NK-92 treated with Interleukin-12 subunit alpha and Interleukin-12 subunit beta, amount 100 ng/mL, for 24 hours (cell line): ENCODE results near the gene ZNF831.
A peak's percentile ranks its signal among the peaks of the same experiment; 100 is the strongest.

ENCODE experiments used
- DNase-seq: peaks from one replicate; lab custom pipeline; 2025; lab: John Stamatoyannopoulos, UW

Gene ZNF831

DNA sequence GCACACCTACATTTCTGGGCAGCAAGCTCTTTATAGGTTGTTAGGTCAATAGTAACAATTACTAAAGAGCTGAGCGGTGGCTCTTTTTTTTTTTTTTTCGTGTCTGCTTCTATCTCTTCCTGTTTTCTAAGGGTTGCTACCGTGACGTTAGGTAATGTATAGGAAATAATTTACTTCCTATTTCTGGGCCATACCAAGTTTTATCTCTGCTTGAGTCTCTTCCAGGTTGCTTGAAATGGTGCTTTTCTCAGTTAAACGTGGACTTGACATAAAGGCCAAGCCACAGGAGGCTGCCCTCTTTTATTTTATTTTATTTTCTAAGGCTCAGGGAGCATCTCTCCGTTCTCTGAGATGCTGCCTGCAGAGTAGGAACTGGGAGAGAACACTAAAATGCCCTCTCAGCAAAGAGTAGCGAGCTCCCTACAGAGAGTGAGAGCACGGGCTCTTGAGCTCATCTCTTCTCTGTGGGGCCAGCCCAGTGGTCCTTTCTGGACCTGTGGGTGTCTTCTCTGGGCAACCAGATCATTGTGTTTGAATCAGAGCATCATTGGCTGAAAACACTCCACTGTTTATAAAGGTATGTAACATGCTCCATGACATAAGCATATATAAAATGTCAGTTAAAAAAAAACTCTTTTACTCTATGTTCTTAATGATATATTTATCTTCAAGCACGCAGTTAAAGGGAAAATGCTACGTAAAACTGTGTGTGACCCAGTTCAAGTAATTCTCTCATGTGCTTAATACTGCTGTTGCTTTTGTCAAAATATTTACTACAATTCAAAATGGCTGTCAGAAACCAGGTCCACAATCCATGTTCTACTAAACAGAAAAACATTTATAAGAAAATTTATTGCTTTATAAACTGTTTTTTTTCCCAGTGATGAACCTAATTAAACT lies at the start of gene ZNF831:
Gene ZNF831, plus strand, starts transcription at position 191 of the 900 bp plus-strand sequence. CDS start 27,199 bp downstream, outside the sequence.
- DNase-seq, result no peak

DNA sequence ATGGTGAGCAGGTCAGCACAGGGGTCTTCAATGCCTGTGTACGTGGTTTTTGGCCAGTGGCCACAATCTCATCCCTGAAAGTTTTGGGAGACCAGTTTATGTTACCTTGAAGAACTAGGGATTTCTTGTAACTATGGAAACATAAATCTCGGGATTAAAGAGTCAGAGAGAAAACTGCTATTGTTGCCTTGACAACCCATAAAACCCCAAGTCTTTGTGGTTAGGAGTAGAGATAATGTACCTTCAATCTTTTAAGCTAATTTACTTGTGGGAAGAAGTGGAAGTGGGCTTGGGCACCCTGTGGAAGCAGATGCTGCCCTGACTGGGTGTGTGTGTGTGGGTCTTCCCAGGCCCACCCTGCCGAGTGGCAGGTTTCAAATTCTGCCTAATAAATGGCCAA lies 46.1 kb upstream of the ZNF831 start:
- no peak for DNase-seq

DNA sequence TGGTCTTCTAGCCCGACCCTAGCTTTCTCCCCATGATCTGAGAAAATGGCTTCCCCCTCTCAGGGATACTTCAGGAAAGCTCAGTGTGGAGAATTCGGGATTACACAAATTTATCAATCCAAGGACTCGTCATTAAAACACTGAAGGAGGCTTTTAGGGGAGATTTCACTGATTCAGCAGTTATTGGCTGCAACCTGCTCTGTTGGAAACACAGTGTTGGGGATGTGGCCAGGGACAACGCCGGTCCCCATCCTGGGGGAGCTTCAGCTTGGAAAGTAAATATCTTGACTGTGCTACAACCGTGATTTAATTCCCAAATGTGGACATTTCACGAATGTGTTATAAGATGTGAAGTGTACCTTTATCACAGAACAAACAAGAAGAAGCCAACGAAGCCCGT lies 44.8 kb upstream of the ZNF831 start:
- no peak for DNase-seq

DNA sequence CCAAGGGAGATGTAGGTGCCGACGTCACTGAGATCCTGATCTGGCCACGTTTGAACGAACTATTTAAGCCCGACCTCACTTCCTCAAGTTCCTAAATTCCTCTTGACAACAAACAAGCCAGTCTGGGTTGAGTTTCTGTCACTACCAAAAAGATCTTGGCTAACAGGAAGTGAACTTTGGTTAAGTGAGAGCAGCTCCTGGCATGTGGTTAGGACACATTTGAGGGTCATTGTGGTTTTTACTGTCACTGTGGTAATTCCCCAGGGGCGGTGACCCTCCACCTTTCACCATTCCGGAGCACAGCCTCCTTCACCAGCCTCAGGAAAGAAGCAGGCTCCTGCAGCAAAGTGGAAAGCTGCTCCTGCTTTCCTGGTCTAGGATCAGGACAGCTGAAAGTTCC lies 43.1 kb upstream of the ZNF831 start:
- peak; percentile 24 for DNase-seq

DNA sequence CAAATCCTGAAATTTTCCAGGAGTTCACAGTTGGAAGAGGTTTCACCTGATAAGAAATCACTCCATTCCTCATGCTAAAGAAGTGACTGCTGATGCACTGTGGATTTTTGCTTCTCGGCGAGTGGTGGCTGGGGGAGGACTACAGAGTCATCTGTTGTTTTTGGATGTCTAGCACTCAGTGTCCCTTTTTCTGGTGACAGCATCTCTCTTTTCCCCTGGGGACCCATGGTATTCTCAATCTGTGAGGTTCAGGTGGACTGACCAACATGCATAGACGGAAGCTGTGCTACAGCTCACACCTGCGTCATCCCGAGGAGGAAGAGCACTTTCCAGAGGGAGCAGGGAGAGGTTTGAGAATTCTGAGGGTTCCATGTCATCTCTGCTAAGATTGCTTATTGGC lies 42.7 kb upstream of the ZNF831 start:
- DNase-seq, result no peak

DNA sequence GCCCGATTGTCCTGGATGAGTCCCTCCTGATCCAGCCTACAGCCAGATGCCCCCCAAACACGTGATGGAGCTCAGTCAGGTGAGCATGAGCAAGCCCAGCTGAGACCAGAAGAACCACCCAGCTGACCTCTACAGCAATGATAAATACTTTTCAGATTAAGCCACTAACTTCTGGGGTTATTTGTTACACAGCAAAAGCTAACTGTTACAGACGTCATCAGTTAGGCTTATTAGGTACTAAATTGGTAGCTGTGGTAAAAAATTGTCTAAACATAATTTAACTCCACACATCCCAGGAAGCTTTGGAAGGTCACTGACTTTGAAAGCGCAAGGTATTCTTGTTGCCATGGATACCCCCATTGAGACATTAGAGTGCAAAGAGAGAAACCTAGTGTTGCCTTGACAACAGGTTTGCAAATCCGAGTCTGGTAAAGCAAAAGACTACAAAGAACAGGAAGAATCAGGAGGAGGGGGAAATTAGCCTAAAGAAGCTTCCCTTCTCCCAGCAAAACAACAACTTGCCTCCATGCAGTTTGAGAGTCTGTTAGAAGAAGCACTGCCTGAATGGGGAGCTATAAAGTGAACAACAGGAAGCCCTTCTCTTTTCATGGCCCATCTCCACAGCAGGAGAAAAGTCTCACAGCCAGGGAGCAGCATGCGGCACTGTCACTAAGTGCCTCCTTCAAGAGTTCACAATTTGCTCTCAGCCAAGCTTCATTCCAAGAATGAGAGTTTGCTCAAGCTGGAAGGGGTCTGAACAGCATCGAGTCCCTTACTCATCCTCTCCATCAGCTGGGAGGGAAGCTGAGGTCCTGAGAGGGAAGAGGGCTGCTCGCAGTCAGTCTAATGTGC lies 41.7 kb upstream of the ZNF831 start:
- no peak for DNase-seq

DNA sequence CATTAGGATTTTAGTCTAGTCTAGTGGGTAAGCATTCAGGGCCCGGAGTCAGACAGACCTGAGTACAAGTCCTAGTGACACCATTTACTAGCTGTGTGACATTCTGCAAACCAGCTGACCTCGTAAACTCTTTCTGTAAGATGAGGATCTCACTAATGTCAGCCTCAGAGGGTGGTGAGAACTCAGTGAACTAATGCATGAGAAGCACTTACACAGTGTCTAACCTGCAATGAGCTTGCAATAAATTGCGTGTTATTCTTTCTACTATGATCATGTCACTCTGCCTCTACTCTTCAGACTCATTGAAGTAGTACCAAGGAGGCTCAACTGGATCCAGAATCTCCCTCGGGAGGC lies 41.1 kb upstream of the ZNF831 start:
- no peak for DNase-seq

DNA sequence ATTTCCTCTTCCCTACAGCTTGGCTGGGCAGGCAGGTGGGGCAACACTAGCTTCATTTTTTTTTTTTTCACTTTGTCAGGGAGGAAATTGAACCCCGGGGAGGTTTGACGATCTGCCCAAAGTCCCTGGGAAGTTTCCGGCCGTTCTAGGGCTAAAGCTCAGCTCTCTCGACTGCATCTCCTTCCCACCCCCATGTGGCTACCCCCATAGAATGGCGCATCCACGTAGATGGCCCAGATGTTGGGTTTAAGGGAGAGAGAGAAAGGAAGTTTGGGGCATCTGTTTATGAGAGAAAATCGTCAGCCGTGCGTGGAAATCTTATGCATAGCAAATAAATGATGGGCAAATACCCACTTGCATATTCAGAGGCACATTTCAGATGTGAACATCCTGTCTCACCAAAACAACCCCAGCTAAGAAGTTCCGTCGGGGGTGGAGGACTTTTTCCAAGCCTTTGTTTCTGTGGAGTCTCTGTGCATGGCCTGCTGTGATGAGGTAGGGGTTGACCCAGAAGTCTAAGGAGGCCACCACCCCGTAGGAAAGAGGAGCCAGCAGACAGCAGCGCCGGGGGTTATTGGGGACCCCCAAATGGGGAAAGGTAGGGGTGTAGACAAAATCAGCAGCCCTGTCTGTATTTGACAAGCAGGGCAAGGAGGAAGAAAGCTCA lies 40.5 kb upstream of the ZNF831 start:
- no peak for DNase-seq

DNA sequence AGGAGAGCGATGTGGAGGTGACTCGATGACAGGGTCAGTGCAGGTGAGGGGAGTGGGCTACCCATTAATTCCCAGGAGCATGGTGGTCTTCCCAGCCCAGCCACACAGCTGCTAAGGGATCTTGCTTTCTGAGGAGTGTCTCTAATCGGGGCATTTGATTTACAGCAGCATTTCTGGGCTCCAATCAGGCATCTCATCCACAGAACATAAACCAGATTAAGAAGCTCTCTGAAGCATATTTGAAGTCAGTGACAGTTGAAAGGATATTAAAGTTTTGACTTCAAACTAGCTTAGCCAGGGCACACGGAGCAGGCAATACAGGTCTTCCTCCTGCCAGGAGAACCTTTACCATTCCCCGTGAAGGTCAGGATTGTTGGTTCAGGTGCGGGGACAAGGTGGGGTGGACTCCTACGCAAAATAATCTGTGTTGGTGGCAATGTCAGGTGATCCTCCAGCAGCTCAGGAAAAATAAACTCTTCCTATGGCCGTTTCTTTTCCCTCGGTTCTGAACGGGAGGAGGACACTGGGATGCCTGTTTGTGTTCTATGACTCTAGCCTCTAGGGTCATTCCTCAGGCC lies 39.9 kb upstream of the ZNF831 start:
- DNase-seq, result no peak

DNA sequence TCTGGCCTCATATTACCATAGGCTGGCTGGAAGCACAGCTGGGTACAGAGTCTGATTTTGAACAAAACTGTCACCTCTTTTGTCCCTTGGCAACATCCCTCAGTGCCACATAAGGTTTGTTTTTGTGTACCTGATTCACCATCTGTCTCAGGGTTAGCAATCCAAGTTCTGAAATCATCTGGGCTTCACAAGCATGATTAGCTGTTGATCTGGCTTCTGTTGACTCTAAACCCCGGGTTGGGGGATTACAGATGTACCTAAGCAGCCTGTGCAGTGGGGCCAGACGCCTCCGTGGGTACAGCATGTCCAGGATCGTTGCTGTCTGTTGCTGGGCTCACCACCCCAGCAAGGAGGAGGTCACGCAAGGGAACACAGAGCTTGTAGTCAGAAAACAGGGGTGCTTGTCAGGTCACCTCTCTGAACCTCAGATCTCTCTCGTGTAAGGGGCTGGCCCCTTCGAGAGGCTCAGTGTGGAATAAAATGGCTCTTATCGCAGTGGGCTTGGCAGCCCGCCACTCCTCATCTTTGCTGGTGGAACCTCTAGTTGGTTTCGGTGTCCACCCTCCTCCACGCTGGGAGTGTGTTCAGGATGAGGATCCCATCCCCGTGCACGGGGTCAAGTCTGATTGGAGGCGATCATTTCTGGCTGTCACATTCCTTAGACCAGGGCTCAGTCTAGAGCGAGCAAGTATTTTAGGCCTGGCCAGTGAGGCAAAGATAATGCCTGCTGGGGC lies 39.2 kb upstream of the ZNF831 start:
- no peak for DNase-seq

DNA sequence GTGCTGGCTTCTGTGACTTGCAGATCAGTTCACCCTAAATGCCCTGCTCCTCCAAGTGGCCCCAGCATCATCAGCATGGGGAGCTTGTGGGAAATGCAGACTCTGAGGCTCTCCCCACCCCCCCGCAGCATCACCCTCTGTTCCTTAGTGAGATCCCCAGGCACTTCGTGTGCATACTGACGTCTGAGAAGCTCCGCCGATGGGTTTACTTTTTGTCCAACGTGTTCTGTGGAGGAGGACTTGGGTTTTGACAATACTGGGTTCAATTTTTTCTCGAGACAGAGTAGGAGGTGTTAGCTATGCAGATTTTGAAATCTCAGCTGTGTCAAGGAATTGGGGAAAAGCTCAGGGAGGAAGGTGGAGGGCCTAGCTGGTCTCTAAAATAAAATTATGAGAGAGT lies 38.3 kb upstream of the ZNF831 start:
- no peak for DNase-seq

DNA sequence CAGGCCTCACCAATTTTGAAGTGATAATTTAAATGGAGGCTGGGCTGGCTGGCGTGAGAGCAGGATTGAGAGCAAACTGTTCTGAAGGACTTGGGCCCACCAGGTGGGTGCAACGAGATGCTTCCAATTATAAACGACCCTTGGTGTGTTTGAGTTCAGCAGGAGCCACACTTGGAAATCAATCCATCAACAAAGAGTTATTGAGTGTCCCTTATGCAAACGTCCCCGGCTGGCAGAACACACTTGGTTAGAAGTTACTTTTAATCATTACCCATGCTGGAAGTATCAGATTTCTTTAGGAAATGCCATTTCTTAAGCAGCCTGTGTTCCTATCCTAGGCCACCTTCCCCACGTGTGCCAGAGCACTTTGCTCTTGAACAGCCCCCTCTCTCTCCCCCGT lies 37.8 kb upstream of the ZNF831 start:
- DNase-seq, result no peak

DNA sequence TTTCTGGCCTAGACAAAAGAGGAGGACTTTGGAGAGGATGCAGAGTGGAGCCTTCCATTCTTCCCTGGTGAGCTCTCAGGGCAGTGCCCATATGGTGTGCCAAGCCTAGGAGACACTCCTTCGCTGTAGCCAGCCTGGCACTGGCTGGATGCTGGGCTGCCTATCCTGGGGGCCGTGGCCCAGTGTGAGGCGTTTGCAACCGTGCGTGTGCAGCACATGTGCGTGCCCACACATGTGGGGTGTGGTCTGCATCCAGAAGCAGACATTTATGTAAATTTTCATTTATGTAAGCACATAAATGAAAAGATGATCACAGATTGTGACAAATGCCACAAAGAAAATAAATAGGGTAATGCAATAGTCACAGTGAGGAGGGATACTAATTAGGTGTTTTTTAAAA lies 35.8 kb upstream of the ZNF831 start:
- DNase-seq, result no peak

DNA sequence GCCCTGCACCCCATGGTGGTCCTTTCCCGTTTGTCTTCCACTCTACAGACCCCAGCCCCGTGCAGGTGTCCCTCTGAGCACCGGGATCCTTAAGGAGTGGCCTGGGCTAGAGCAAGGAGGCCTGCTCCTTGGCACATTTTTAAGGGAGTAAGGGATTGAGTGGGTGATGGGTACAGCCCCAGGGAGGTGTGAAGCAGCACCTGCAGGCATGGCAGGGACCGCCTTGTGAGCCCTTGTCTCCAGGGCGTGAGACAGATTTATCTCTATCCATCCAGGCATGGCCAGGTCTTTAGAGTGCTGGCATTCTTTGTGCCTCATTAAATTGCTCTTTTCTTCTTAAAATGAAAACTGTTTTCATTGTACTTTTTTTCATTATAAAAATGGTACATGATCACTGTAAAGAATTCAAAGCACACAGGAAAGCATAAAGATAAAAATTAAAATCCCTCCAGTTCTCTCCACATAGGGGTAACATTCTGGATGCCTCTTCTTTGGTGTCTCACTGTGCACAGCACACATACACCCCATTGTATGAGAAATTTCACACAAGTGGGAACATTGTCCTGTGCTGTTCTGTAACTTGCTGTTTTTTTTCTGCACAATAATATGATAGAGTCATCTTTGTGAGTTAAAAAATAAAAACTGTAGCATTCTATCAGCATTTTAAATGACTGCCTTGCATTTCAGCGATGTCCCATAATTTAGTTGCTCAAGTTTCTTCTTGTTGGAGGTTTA lies 31.9 kb upstream of the ZNF831 start:
- DNase-seq, result no peak

DNA sequence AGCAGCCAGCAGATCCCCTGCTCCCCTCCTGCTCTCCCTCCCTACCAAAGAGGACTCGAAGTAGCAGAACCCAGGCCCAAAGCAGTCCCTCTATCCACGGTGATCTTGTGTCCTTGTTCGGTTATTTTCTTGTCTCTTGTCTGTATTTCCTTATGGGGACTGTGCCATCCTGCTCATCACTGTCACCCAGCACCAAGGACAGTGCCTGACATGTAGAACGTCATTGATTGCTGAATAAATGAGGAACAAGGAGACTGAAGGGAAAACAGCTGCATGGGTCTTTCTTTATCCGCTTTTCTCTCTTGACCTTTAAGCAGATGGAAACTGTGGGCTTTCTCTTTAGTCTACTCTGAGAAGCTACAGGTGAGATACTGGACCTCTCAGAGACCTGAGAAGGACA lies 29.4 kb upstream of the ZNF831 start:
- no peak for DNase-seq

DNA sequence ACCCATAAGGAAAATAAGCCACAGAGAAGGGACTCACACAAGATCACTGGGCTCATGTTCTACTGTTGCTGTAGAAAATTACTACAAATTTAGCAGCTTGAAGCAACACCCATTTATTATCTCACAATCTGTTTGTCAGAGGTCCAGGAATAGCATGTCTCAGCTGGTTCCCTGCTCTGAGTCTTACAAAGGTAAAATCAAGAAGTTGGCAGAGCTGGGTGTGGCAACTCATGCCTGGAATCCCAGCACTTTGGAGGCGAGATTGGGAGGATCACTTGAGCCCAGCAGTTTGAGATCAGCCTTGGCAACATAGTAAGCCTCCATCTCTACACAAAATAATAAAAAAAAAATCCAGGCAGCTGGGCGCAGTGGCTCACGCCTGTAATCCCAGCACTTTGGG lies 28.5 kb upstream of the ZNF831 start:
- DNase-seq, result no peak

DNA sequence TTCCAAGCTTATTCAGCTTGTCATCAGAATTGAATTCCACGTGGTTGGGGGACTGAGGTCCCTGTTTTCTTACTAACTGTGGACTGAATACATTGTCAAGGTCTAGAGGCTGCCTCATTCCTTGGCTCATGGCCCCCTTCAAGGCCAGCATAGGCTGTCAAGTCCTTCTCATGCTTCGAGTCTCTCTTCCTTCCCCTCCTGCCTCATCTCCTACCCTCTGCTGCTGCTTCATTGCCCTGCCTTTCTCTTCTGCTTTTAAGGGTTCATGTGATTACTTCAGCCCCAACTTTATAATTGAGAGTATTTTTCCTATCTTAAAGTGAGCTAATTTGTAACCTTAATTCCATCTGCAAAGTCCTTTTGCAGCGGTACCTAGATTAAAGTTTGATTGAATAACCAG lies 27.6 kb upstream of the ZNF831 start:
- DNase-seq, result no peak

DNA sequence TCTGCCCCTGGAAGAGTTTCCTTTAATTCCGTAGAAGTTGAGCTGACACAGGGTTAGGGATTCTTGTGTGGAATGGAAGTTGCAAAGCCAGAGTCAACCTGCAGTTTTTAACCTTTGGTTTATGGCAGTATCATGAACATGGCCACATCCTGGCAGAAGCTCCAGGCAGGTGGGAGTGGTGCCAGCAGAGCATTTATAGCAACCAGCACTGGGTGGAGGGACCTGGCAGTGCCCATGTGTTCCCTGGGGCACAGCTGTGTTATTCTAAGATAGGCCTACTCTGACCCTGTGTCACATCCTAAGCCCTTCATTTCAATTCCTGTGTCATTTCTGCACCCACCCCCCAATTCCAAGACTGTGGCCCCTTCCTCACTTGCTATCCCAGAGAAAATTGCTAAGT lies 26.1 kb upstream of the ZNF831 start:
- no peak for DNase-seq

DNA sequence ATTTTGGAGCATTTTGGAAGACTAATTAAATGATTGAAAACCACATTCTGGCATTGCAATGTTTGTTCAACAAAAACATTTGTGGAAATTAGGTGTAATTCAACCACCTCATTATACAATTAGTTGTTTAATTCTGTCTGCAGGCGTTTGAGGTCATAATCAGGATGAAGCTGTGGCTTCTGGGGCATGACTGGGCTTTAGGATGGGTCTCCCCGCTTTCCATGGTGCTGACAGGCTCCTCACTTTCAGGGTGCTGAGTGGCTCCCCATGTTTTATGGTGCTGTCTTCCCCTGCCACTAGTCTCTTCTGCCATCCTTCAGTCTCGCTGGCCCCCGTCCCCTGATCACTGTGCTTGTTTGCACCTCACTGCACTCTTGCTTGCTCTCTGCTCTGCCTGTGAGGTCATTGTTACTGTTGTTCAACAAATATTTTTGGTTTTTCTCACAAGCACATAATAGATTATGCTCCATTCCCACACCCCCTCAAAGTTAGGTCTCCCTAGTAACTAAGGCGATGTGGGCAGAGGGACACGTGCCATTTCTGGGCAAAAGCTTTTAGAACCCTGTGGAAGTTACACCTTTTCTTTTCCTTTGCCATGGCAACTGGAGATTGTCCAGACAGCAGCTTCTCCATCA lies 25.4 kb upstream of the ZNF831 start:
- no peak for DNase-seq

DNA sequence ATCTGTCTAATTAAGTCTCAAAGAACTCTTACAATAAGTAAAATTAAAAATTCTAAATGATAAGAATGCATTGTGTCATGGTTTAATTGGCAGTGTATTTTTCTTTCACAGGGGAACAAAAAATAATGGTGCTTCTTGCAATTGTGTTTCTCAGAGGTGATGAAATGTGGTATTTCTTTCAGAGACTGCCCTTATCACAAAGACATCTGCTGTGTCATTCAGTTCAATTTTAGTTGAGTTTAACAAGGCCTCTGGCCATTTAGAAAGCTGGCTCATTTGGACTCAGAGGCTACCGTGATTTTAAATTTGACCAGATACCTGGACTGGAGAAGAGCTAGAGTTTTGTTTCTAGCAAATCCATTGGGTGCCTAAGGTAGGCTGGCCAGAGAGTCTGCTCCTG lies 23.6 kb upstream of the ZNF831 start:
- no peak for DNase-seq
